HFF-Myc (cell line): Measurements from ENCODE around the gene GBA2.
A peak's percentile ranks its signal among the peaks of the same experiment; 100 is the strongest.

Experiments used
- DNase-seq: peaks from one replicate; pipeline ENCODE4 v3.0.0-alpha.2; 2011; ENCODE audit warnings: low read depth; ENCODE audit errors: extremely low read depth
- H3K4me3 ChIP-seq: replicated peaks from 2 replicates; pipeline ENCODE4 v1.5.1; 2011; ENCODE audit warnings: low read depth, mild to moderate bottlenecking, control low read depth, low read length
- CTCF ChIP-seq: IDR thresholded peaks from 2 replicates; pipeline ENCODE4 v1.5.1; 2012; ENCODE audit warnings: mild to moderate bottlenecking, low read depth, low read length, control low read depth; ENCODE audit errors: missing control alignments

GBA2 gene

GRCh38 chr9:35690614-35691333, 58.3 kb downstream of the GBA2 start:
- no peak for DNase-seq

GRCh38 chr9:35690294-35690613, 58.8 kb downstream of the GBA2 start:
- no peak for DNase-seq
- peak overlapping the region; percentile 100 for H3K4me3 ChIP-seq
- TF ChIP-seq CTCF, result no peak

More at GRCh38 chr9:35690614-35691333, 58.3 kb downstream of the GBA2 start:
- peak overlapping the region; percentile 100 for H3K4me3 ChIP-seq
- no peak for TF ChIP-seq CTCF

- DNase-seq, result no peak
- no peak for TF ChIP-seq CTCF
- H3K4me3 ChIP-seq, result peak within 1 kb of the TSS; percentile 100
Measured at GRCh38 chr9:35689542-35690293, 59.3 kb downstream of the GBA2 start, which contains the start of gene TPM2. Gene TPM2, minus strand, starts transcription at chr9:35689925. Its CDS starts 108 bp downstream, at chr9:35689817.

GRCh38 chr9:35688558-35689541, 60.2 kb downstream of the GBA2 start:
- DNase-seq, result peak; percentile 71
- peak overlapping the region; percentile 100 for H3K4me3 ChIP-seq
- no peak for TF ChIP-seq CTCF

- no peak for DNase-seq
- peak overlapping the region; percentile 100 for H3K4me3 ChIP-seq
- TF ChIP-seq CTCF, result no peak
Measured at GRCh38 chr9:35687972-35688557, 61.0 kb downstream of the GBA2 start.

GRCh38 chr9:35687306-35687705, 61.7 kb downstream of the GBA2 start:
- H3K4me3 ChIP-seq, result peak overlapping the region; percentile 100
- TF ChIP-seq CTCF, result no peak
- DNase-seq, result no peak
